Sigmoid colon (tissue), 4 donors: ENCODE data around the gene ZYX.

ENCODE experiments used
- EP300 ChIP-seq, 4 donors: sonication (generic); formaldehyde crosslinking; IDR thresholded peaks; one replicate each; pipeline ENCODE4 v1.6.1; 2017; ENCODE audit warnings: antibody characterized with exemption in 4 of 4
- POLR2A ChIP-seq, 2 donors: fragments of 450-650 bp; IDR thresholded peaks; one replicate each; pipeline ENCODE4 v1.6.1; 2016; ENCODE audit warnings: antibody characterized with exemption in 2 of 2, mild to moderate bottlenecking in 2 of 2, moderate library complexity in 2 of 2

- TF ChIP-seq POLR2A (IDR thresholded peaks at IDR 0.05) (no peak), EP300 (IDR thresholded peaks at IDR 0.05) (no peak)
These were observed 4.7 kb upstream of the ZYX start for GRCh38 chr7:143376396-143376795.
